Ovary (tissue), 9 donors: ENCODE data around the gene EMID1. TPM values are rescaled to one million over a fixed set of nuclear protein-coding genes. Genes with fewer than 3 reads are reported as not detected.

Experiments used
- DNase-seq, 5 donors: peaks; one replicate each; pipeline ENCODE4 v3.0.0-alpha.2; 2019 to 2020
- H3K27ac ChIP-seq, 2 donors: fragments of 200-600 bp; one replicate each; pipeline versions ENCODE4 v1.5.1 to v1.8.0; 2019 to 2022
- H3K27me3 ChIP-seq: fragments of 200-600 bp; one replicate; pipeline ENCODE4 v1.8.0; 2022
- H3K36me3 ChIP-seq: fragments of 200-600 bp; sonication (generic); one replicate; pipeline ENCODE4 v1.5.1; 2019
- H3K4me1 ChIP-seq: one replicate; pipeline ENCODE4 v1.8.1; 2013; ENCODE audit warnings: mild to moderate bottlenecking, moderate library complexity; ENCODE audit not compliant: insufficient read depth
- H3K4me3 ChIP-seq: fragments of 200-600 bp; sonication (generic); one replicate; pipeline ENCODE4 v1.5.1; 2017
- H3K9me3 ChIP-seq, 2 donors: fragments of 200-600 bp in 1 of 2; sonication (generic) in 1 of 2; one replicate each; pipeline versions ENCODE4 v1.5.1 to v1.8.1; 2013 to 2019; ENCODE audit warnings: mild to moderate bottlenecking in 1 of 2, moderate library complexity in 1 of 2
- EP300 ChIP-seq: sonication (generic); formaldehyde crosslinking; IDR thresholded peaks from one replicate; pipeline ENCODE4 v1.6.1; 2017; ENCODE audit warnings: antibody characterized with exemption
- POLR2A ChIP-seq: fragments of 450-650 bp; IDR thresholded peaks from one replicate; pipeline ENCODE4 v1.6.1; 2017; ENCODE audit warnings: antibody characterized with exemption, mild to moderate bottlenecking, moderate library complexity
- WGBS, 3 donors: extraction: QIAGEN DNeasy Blood & Tissue Kit in 1 of 3; methylation state at CpG; one replicate each; pipeline versions ENCODE4 v1.1.5 to v1.1.7; 2013 to 2017; 5-methylcytosine and 5-hydroxymethylcytosine counted together
- intact Hi-C, 4 donors: fragments of 100-400 bp; cut with DNase I; formaldehyde crosslinking; loops; one replicate each; pipeline versions ENCODE4 v1.11.0 to v1.15.1; 2022 to 2023
- polyA plus RNA-seq, 2 donors: library from polyadenylated mRNA; stranded (reverse); fragments of 200-250 nt in 1 of 2; fragments of 350-450 nt in 1 of 2; fragmentation: Illumina TruSeq in 1 of 2; extraction: RNeasy Lipid Tissue Mini Kit (QIAGEN cat#74804) in 1 of 2; gene quantifications; one replicate each; pipeline ENCODE4 v1.2.3, GENCODE V29; 2013 to 2014
- total RNA-seq, 7 donors: library from RNA; depleted of rRNA in 2 of 7; stranded (reverse); fragments of >200 nt in 2 of 7; fragmentation: NEBNext Ultra II Directional in 3 of 7; extraction: Animal tissue kit (Norgen Biotek cat#: 25700) in 3 of 7; gene quantifications; one replicate each; pipeline versions ENCODE4 v1.1.0 to v1.2.4, GENCODE V29; 2016 to 2023
- TF ChIP-seq, protein P1 (sequence below), 3 donors: fragments of 450-650 bp in 2 of 3; fragments of 200-600 bp in 1 of 3; IDR thresholded peaks; one replicate each; pipeline versions ENCODE4 v1.5.1 to v1.8.0; 2016 to 2022; ENCODE audit warnings: antibody characterized with exemption in 3 of 3, mild to moderate bottlenecking in 1 of 3
- donor health status: DM: no; HTN: no; CAD: no; lungs with moderate emphysema.
- donor health status: DM: no; HTN: no; CAD: no.
- donor health status: Bipolar disorder and iron deficiency.
- donor health status: DM: yes; HTN: yes; CAD: no.
- donor health status: DM: no; HTN: no; CAD: no.
- donor health status: DM: yes; HTN: yes; CAD: no.

EMID1 gene
- total and polyA plus RNA-seq, 9 donors, result 2.6 to 11.2 (median 8.6) TPM

GRCh38 chr22:29190051-29190450, 15.6 kb upstream of the EMID1 start:
- 88 to 96% (median 90%) methylated on average over 8 of the region's 8 CpGs for WGBS, 3 donors
- intact Hi-C loops, result no loop called here
- TF ChIP-seq, protein P1, sequence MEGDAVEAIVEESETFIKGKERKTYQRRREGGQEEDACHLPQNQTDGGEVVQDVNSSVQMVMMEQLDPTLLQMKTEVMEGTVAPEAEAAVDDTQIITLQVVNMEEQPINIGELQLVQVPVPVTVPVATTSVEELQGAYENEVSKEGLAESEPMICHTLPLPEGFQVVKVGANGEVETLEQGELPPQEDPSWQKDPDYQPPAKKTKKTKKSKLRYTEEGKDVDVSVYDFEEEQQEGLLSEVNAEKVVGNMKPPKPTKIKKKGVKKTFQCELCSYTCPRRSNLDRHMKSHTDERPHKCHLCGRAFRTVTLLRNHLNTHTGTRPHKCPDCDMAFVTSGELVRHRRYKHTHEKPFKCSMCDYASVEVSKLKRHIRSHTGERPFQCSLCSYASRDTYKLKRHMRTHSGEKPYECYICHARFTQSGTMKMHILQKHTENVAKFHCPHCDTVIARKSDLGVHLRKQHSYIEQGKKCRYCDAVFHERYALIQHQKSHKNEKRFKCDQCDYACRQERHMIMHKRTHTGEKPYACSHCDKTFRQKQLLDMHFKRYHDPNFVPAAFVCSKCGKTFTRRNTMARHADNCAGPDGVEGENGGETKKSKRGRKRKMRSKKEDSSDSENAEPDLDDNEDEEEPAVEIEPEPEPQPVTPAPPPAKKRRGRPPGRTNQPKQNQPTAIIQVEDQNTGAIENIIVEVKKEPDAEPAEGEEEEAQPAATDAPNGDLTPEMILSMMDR (IDR thresholded peaks at IDR 0.05), result no peak
- TF ChIP-seq POLR2A (no peak), EP300 (no peak)
- H3K27me3 ChIP-seq, result no peaks in the 10 kb centered on the region
- H3K9me3 ChIP-seq, result no peaks in the 10 kb centered on the region
- no peak overlapping the region for H3K27ac ChIP-seq
- no peak for DNase-seq
- H3K4me3 ChIP-seq, result no peak overlapping the region
- H3K4me1 ChIP-seq, result no peaks in the 10 kb centered on the region
- H3K36me3 ChIP-seq, result no peaks in the 10 kb centered on the region

- intact Hi-C loops, result no loop called here
- Histone ChIP-seq H3K9me3 (no peaks in the 10 kb centered on the region), H3K27ac (no peak overlapping the region), H3K4me3 (no peak overlapping the region), H3K27me3 (no peaks in the 10 kb centered on the region), H3K36me3 (no peaks in the 10 kb centered on the region), H3K4me1 (no peaks in the 10 kb centered on the region)
- DNase-seq, result no peak
- WGBS, 3 donors, result 83 to 86% (median 86%) methylated on average over 10 of the region's 10 CpGs
- no peak for TF ChIP-seq POLR2A
- no peak for TF ChIP-seq EP300
- TF ChIP-seq, protein P1 (IDR thresholded peaks at IDR 0.05), result no peak
Measured at GRCh38 chr22:29190918-29191317, 14.8 kb upstream of the EMID1 start.

DNA sequence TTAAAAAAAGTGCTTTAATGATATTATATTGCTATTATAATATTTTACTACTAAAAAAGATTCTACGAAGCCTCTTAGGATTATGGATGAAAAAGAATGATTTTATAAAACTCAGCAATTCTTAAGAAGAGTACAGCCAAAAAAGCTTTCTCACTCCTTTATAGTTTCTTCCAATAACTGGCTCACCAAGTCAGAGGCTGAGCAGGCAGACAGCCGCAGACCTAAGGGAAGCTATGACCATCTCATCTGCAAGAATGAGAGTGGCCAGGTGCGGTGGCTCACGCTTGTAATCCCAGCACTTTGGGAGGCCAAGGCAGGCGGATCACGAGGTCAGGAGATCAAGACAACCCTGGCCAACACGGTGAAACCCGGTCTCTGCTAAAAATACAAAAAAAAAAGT, 12.7 kb upstream of the EMID1 start:
- WGBS, 3 donors, result 65 to 78% (median 71%) methylated on average over 8 of the region's 8 CpGs
- no peaks in the 10 kb centered on the region for H3K27me3 ChIP-seq
- intact Hi-C loops, result no loop called here
- H3K27ac ChIP-seq, result no peak overlapping the region
- no peak for DNase-seq
- H3K4me3 ChIP-seq, result no peak overlapping the region
- H3K4me1 ChIP-seq, result no peaks in the 10 kb centered on the region
- no peaks in the 10 kb centered on the region for H3K9me3 ChIP-seq
- TF ChIP-seq EP300, result no peak
- no peak for TF ChIP-seq POLR2A
- TF ChIP-seq, protein P1 (IDR thresholded peaks at IDR 0.05), result no peak
- H3K36me3 ChIP-seq, result no peaks in the 10 kb centered on the region

DNA sequence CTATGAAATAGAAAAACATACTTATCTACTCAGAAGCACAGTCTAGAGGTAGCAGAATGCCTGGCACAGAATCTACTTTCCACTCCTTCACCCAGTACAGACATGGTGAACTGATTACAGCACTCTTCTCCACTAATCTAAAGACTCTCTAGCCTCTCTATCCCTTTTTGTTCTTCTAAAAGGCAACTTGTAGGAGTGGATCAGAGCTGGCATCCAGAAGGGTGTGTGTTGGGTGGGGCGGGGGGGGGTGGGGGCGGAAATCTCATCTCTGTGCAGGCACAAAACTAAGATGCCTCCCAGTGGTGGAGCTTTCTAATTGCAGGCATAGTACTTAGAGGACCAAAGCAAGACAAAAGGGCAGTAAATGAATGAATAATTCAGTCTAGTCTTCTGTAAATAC, 11.5 kb upstream of the EMID1 start:
- Histone ChIP-seq H3K36me3 (no peaks in the 10 kb centered on the region), H3K27ac (no peak overlapping the region), H3K4me3 (no peak overlapping the region), H3K27me3 (no peaks in the 10 kb centered on the region), H3K4me1 (no peaks in the 10 kb centered on the region), H3K9me3 (no peaks in the 10 kb centered on the region)
- TF ChIP-seq EP300, result no peak
- no peak for TF ChIP-seq POLR2A
- TF ChIP-seq, protein P1 (IDR thresholded peaks at IDR 0.05), result no peak
- no peak for DNase-seq
- WGBS, 3 donors, result 76 to 88% (median 82%) methylated on average over 2 of the region's 2 CpGs
- intact Hi-C loops, result no loop called here
